ENCODE results near the gene EBNA1BP2.
"Not testable (repeated sequence)": the region's sequence is repeated elsewhere in the genome, so short reads cannot be mapped to it uniquely, and the experiment has no call there.

EBNA1BP2 gene

DNA sequence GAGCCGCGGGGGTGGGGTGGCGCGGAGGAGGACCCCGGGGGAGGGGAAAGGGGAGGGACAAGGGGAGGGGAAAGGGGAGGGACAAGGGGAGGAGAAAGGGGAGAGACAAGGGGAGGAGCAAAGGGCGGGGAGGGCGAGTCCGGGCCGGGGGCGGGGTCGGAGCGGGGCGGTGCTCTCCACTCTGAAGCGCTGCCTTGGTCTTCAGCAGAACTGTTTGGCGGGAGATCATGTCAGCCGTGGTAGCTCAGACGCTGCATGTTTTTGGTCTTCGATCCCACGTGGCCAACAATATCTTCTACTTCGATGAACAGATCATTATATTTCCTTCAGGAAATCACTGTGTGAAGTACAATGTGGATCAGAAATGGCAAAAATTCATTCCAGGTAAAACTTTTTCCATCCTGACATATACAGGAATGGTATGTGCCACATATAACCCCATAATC, 460 bp upstream of the EBNA1BP2 start:
- peak in 1 of 3 experiments; percentile 57 for DNase-seq (ENCODE audit: low read depth in 2 of 3, low spot score in 2 of 3)

GRCh38 chr1:43171312-43171875, 696 bp downstream of the EBNA1BP2 start:
- no peak for DNase-seq (ENCODE audit: low read depth in 2 of 3, low spot score in 2 of 3)

- DNase-seq (ENCODE audit: low read depth in 2 of 3, low spot score in 2 of 3) = no peak
Observed at GRCh38 chr1:43165765-43166164, 6.3 kb downstream of the EBNA1BP2 start.

DNA sequence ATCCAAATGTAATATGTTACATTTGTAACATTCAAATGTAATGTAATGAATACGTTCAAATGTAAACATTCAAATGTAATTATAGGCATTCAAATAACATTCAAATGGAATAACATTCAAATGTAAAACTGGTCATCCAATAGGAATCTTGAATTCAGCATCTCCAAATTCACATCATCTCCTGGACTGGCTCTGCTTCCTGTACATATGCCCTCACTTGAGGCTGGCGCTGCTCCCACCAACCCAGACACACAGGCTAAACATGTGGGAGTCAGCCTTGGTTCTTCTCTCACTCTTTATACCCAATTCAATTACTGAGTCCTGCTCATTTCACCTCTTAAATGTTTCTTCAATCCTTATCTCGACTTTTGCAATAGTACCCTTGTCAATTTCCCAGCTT, 6.9 kb downstream of the EBNA1BP2 start:
- no peak for DNase-seq (ENCODE audit: low read depth in 2 of 3, low spot score in 2 of 3)

GRCh38 chr1:43156026-43156425, 16.1 kb downstream of the EBNA1BP2 start:
- DNase-seq (ENCODE audit: low read depth in 2 of 3, low spot score in 2 of 3) = no peak

DNA sequence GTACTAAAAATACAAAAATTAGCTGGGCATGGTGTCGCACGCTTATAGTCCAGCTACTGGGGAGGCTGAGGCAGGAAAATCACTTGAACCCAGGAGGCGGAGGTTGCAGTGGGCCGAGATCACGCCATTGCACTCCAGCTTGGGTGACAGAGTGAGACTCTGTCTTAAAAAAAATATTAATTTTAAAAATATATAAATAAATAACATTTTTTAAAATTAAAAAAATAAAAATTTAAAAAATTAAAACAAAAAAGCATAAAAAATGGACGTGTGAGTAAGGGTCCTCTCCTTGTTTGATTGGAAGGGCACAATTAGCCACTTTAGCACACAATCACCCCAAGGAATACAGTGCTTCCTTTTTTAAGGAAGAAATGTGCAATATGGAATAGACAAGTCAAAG, 18.6 kb downstream of the EBNA1BP2 start:
- DNase-seq (ENCODE audit: low read depth in 2 of 3, low spot score in 2 of 3) = no peak

DNA sequence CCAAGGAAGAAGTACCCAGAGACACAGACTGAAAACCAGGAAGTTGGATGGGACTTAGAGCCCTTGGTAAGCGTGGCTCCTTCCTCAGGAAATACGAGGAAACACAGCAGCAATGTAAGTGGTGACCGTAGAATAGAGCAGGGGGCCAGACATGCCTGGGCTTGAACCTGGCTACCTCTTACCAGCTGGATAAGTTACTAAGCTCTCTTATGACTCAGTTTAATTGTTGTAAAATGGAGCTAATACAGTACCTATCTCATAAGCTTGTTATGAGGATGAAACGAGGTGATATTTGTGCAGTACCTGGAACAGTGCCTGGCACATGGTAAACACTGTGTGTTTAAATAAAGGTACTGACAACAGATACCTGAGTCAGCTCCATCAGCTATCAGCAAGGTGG, 19.2 kb downstream of the EBNA1BP2 start:
- DNase-seq (ENCODE audit: low read depth in 2 of 3, low spot score in 2 of 3) = no peak

DNA sequence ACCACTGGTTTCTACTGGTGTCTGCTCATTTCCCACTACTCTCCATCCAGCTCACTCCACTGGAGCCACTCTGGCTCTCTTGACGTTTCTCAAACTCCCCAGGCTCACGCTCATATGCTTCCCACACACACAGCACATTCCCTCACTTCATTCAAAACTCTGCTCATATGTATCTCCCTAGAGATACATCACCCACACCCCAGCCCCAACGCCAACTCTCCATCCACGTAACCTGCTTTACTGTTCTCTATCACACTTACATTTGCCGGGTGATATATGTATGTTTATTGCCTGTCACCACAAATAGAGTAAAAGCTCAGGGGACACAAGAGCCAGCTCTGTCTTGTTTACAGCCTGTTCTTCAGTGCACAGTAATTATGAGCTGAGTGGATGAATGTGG, 22.2 kb downstream of the EBNA1BP2 start:
- DNase-seq (ENCODE audit: low read depth in 2 of 3, low spot score in 2 of 3) = no peak

GRCh38 chr1:43147625-43148327, 24.3 kb downstream of the EBNA1BP2 start:
- DNase-seq (ENCODE audit: low read depth in 2 of 3, low spot score in 2 of 3) = peak in 1 of 3 experiments; percentile 19

DNA sequence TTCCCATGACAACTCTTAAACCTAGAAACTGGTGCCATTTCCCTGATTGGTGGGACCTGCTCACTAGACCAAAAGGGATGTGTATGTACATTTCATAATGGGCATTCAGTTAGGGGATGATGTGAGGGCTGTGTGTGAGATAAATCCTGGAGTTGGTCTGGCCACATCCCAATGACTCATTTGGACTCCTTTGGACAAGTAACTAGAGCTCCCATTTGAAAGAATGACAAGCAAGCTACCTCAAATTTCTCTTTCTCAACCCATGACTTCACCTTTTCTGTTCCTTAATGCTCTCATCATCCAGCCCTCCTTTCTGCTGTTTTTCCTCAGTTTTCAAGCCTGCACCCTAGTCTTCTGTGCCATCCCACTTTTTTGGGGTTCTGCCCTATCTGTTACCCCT, 27.9 kb downstream of the EBNA1BP2 start:
- no peak for DNase-seq (ENCODE audit: low read depth in 2 of 3, low spot score in 2 of 3)

- no peak for DNase-seq (ENCODE audit: low read depth in 2 of 3, low spot score in 2 of 3)
Observed at GRCh38 chr1:43143441-43143888, 28.6 kb downstream of the EBNA1BP2 start.

GRCh38 chr1:43140583-43140982, 31.5 kb downstream of the EBNA1BP2 start:
- no peak for DNase-seq (ENCODE audit: low read depth in 2 of 3, low spot score in 2 of 3)

- DNase-seq (ENCODE audit: low read depth in 2 of 3, low spot score in 2 of 3) = no peak
Observed at GRCh38 chr1:43140010-43140409, 32.1 kb downstream of the EBNA1BP2 start.

GRCh38 chr1:43139295-43139694, 32.8 kb downstream of the EBNA1BP2 start:
- DNase-seq (ENCODE audit: low read depth in 2 of 3, low spot score in 2 of 3) = not testable (repeated sequence)

DNA sequence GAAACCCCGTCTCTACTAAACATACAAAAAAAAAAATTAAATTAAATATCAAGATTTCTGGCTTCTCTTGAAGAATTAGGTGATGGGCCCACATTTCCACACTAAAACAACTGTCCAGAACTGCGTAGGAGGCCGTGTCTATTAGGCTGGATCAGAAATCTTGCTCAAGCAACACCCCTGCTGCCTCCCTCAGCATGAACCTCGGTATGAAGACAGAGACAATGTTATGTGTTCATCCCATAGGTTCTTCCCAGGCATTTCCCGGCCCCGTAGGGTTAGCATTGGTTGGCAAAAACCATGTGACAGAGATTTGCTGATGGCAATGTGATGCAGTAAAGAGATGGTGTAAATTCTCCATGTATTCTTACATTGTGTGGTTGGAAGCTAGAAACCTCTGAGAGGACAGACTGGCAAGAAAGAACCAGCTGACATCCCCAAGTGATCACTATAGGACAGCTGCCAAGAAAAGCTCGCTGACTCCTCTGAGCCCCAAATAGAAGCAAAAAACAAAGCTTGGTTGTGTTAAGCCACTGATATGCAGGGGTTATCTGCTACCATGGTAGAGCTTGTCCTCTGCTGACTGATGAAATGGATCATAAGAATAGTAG, 34.5 kb downstream of the EBNA1BP2 start:
- no peak for DNase-seq (ENCODE audit: low read depth in 2 of 3, low spot score in 2 of 3)

DNA sequence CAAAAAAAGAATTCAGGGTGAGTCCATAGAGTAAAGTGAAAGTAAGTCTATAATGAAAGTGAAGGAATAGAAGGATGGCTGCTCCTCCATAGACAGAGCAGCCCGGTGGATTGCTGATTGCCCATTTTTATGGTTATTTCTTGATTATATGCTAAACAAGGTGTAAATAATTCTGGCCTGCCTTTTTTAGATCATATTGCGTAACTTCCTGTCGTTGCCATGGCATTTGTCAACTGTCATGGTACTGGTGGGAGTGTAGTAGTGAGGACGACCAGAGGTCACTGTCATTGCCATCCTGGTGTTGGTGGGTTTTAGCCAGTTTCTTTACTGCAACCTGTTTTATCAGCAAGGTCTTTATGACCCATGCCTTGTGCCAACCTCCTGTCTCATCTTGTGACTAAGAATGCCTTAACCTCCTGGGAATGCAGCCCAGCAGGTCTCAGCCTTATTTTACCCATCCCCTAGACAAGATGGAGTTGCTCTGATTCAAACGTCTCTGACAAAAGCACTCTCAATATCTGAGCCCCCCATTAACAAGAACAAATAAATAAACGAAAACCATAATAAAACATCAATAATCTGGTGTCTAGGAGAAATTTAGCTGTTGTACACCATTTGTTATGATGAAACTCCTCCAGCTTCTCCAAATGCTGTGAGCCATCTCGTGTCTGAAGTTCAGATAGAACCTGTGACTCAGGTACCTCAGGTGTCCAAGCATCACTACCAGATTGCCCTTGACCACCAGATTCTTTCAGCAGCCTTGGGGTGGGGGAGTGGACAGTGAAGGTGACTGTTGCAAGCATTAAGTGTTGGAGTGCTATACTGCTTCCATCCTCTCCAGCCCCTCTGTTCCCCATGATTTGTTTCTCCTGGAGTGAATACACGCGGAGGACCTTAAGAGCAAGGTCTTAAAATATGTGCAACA, 36.0 kb downstream of the EBNA1BP2 start:
- no peak for DNase-seq (ENCODE audit: low read depth in 2 of 3, low spot score in 2 of 3)

DNA sequence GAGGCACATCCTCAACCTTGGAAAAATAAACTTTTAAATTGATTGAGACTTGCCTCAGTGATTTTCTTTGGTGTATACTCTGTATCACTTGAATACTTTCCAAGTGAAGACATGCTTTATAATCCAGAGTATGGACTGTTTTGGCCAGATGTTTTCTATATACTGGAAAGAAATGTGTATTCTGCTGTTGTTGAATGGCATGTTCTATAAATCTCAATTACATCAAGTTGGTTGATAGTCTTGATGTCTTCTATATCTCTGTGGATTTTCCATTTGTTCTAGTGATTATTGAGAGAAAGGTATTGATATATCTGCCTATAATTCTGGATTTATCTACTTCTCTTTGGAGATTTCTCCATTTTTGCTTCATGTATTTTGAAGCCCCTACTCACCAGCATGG, 37.5 kb downstream of the EBNA1BP2 start:
- DNase-seq (ENCODE audit: low read depth in 2 of 3, low spot score in 2 of 3) = no peak

- DNase-seq (ENCODE audit: low read depth in 2 of 3, low spot score in 2 of 3) = no peak
Observed at GRCh38 chr1:43134068-43134467, 38.0 kb downstream of the EBNA1BP2 start.

- no peak for DNase-seq (ENCODE audit: low read depth in 2 of 3, low spot score in 2 of 3)
Observed at GRCh38 chr1:43129426-43129825, 42.7 kb downstream of the EBNA1BP2 start.

DNA sequence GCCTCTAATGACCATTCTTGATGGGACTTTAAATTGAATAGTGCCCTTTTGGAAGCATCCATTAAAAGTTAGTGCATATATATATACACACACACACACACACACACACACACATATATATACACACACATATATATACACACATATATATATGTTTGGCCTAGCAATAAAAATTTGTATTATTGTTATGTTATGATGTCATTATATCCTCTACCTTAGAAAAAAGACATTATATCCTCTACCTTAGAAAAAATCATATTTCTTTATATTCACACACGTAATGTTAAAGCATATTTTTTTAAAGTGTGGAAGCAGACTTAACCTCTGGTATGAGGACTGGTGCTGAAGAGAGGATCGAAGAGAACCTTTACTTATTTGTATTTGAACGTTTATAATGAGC, 43.3 kb downstream of the EBNA1BP2 start:
- DNase-seq (ENCODE audit: low read depth in 2 of 3, low spot score in 2 of 3) = no peak

GRCh38 chr1:43123031-43123430, 49.1 kb downstream of the EBNA1BP2 start:
- no peak for DNase-seq (ENCODE audit: low read depth in 2 of 3, low spot score in 2 of 3)
